Stimulated activated CD4-positive, alpha-beta T cell treated with anti-CD3 and anti-CD28 coated beads, Interleukin-2, amount 100 ng/mL, for 48 hours (primary cell): ENCODE data around the gene GGA3.
"Not testable (repeated sequence)": the region's sequence is repeated elsewhere in the genome, so short reads cannot be mapped to it uniquely, and the experiment has no call there.

ENCODE experiments used
- DNase-seq, 2 donors: peaks; one replicate each; pipeline ENCODE4 v3.0.0-alpha.2; 2020

The GGA3 gene

GRCh38 chr17:75271955-75272847, 10.8 kb upstream of the GGA3 start:
- DNase-seq = no peak

- peak; percentile 84 to 93 for DNase-seq
Measured at GRCh38 chr17:75271233-75271954, 10.0 kb upstream of the GGA3 start.

- DNase-seq = no peak
Measured at GRCh38 chr17:75270966-75271232, 9.5 kb upstream of the GGA3 start, which contains the start of gene MIF4GD. TSS of gene MIF4GD (minus strand) at chr17:75271231. CDS start at chr17:75270195, 1,036 bp downstream.

- peak; percentile 52 to 55 for DNase-seq
Measured at GRCh38 chr17:75270218-75270965, 9.0 kb upstream of the GGA3 start.

GRCh38 chr17:75269844-75270217, 8.4 kb upstream of the GGA3 start:
- DNase-seq = no peak

- no peak for DNase-seq
Measured at GRCh38 chr17:75267411-75268232, 6.2 kb upstream of the GGA3 start.

GRCh38 chr17:75267153-75267410, 5.7 kb upstream of the GGA3 start:
- DNase-seq = no peak

- no peak for DNase-seq
Measured at GRCh38 chr17:75266316-75267152, 5.1 kb upstream of the GGA3 start.

GRCh38 chr17:75265614-75266315, 4.4 kb upstream of the GGA3 start:
- no peak for DNase-seq

GRCh38 chr17:75263055-75263454, 1.6 kb upstream of the GGA3 start:
- DNase-seq = no peak

- DNase-seq = no peak
Measured at GRCh38 chr17:75262112-75262606, 753 bp upstream of the GGA3 start.

- peak in 1 of 2 donors; percentile 44 for DNase-seq
Measured at GRCh38 chr17:75260641-75261335, 618 bp downstream of the GGA3 start.

GRCh38 chr17:75257228-75257627, 4.2 kb downstream of the GGA3 start:
- not testable (repeated sequence) for DNase-seq

GRCh38 chr17:75255954-75256698, 5.3 kb downstream of the GGA3 start:
- not testable (repeated sequence) for DNase-seq

GRCh38 chr17:75252039-75252816, 9.2 kb downstream of the GGA3 start:
- no peak for DNase-seq

- DNase-seq = peak; percentile 65 to 67
Measured at GRCh38 chr17:75250009-75250471, 11.4 kb downstream of the GGA3 start.

GRCh38 chr17:75249564-75249963, 11.8 kb downstream of the GGA3 start:
- no peak for DNase-seq

- DNase-seq = no peak
Measured at GRCh38 chr17:75246404-75246803, 15.0 kb downstream of the GGA3 start.

GRCh38 chr17:75245011-75245410, 16.4 kb downstream of the GGA3 start:
- no peak for DNase-seq
